ENCODE results near the gene TLE7.

TLE7 gene

DNA sequence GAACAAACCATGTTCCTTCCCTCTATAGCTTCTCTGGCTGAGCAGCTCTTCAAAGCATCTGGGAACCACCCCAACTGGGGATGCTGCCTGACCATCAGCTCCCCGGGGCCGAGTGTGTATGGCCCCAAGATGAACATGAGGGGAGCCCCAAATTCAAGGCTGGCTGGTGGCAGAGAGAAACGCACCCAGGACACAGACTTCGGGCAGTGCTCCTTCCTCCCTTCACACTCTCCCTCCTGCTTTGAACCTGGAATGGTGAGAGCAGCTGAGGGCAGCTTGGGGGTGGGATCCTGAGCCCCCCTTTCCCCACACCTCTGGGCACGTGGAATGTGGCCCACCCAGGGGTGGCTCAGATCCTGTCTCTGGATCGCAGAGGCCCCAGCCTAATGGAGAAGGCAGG lies 17.2 kb downstream of the TLE7 start (continued):
- TF ChIP-seq, protein P1, sequence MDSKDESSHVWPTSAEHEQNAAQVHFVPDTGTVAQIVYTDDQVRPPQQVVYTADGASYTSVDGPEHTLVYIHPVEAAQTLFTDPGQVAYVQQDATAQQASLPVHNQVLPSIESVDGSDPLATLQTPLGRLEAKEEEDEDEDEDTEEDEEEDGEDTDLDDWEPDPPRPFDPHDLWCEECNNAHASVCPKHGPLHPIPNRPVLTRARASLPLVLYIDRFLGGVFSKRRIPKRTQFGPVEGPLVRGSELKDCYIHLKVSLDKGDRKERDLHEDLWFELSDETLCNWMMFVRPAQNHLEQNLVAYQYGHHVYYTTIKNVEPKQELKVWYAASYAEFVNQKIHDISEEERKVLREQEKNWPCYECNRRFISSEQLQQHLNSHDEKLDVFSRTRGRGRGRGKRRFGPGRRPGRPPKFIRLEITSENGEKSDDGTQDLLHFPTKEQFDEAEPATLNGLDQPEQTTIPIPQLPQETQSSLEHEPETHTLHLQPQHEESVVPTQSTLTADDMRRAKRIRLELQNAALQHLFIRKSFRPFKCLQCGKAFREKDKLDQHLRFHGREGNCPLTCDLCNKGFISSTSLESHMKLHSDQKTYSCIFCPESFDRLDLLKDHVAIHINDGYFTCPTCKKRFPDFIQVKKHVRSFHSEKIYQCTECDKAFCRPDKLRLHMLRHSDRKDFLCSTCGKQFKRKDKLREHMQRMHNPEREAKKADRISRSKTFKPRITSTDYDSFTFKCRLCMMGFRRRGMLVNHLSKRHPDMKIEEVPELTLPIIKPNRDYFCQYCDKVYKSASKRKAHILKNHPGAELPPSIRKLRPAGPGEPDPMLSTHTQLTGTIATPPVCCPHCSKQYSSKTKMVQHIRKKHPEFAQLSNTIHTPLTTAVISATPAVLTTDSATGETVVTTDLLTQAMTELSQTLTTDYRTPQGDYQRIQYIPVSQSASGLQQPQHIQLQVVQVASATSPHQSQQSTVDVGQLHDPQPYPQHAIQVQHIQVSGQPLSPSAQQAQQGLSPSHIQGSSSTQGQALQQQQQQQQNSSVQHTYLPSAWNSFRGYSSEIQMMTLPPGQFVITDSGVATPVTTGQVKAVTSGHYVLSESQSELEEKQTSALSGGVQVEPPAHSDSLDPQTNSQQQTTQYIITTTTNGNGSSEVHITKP (tag by site-specific recombination; IDR thresholded peaks at IDR 0.05): no peak
- no peak for TF ChIP-seq ZNF248 (tag by site-specific recombination; IDR thresholded peaks at IDR 0.05)

DNA sequence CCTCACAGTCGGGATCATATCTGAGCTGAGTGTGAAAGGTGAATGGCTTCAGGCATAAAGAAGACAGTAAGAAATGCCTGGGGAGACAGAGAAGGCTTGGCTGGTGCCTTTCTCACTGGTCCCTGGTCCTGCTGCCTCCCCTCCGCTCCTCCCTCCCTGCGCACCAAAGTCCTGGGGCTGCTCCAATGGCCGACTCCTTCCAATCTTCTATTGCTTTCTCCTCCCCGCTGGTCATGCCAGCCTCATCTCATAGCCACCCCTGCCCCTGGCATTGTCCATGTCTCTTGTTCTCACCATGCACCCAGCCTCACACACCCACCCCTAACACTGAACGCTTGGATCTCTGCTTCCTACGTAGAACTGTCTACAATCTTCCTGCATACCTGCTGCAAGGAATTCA lies 18.0 kb downstream of the TLE7 start:
- no peak overlapping the region for H3K4me3 ChIP-seq (ENCODE audit: low read depth, low read length)
- ChIA-PET CTCF (interaction anchor here (0.7 to 11.6 kb wide), 3 partner anchors 12 to 188 kb away, joined by 3 to 77 read pairs (median 3); no protein-coding TSS in a partner anchor), POLR2A (no interaction called here)
- TF ChIP-seq ZNF239 (tag by site-specific recombination; IDR thresholded peaks at IDR 0.05): no peak
- no peak for TF ChIP-seq ZNF391 (tag by site-specific recombination; IDR thresholded peaks at IDR 0.05; ENCODE audit: borderline replicate concordance, low read depth)
- TF ChIP-seq ZNF155 (tag by site-specific recombination; IDR thresholded peaks at IDR 0.05): no peak
- no peak for TF ChIP-seq ZNF561 (tag by site-specific recombination; IDR thresholded peaks at IDR 0.05; ENCODE audit: borderline replicate concordance)
- no peak for TF ChIP-seq ZSCAN30 (tag by site-specific recombination; IDR thresholded peaks at IDR 0.05)
- TF ChIP-seq GLIS1 (tag by site-specific recombination; IDR thresholded peaks at IDR 0.05): no peak
- TF ChIP-seq ZNF785 (tag by site-specific recombination; IDR thresholded peaks at IDR 0.05): no peak
- TF ChIP-seq, protein P2, sequence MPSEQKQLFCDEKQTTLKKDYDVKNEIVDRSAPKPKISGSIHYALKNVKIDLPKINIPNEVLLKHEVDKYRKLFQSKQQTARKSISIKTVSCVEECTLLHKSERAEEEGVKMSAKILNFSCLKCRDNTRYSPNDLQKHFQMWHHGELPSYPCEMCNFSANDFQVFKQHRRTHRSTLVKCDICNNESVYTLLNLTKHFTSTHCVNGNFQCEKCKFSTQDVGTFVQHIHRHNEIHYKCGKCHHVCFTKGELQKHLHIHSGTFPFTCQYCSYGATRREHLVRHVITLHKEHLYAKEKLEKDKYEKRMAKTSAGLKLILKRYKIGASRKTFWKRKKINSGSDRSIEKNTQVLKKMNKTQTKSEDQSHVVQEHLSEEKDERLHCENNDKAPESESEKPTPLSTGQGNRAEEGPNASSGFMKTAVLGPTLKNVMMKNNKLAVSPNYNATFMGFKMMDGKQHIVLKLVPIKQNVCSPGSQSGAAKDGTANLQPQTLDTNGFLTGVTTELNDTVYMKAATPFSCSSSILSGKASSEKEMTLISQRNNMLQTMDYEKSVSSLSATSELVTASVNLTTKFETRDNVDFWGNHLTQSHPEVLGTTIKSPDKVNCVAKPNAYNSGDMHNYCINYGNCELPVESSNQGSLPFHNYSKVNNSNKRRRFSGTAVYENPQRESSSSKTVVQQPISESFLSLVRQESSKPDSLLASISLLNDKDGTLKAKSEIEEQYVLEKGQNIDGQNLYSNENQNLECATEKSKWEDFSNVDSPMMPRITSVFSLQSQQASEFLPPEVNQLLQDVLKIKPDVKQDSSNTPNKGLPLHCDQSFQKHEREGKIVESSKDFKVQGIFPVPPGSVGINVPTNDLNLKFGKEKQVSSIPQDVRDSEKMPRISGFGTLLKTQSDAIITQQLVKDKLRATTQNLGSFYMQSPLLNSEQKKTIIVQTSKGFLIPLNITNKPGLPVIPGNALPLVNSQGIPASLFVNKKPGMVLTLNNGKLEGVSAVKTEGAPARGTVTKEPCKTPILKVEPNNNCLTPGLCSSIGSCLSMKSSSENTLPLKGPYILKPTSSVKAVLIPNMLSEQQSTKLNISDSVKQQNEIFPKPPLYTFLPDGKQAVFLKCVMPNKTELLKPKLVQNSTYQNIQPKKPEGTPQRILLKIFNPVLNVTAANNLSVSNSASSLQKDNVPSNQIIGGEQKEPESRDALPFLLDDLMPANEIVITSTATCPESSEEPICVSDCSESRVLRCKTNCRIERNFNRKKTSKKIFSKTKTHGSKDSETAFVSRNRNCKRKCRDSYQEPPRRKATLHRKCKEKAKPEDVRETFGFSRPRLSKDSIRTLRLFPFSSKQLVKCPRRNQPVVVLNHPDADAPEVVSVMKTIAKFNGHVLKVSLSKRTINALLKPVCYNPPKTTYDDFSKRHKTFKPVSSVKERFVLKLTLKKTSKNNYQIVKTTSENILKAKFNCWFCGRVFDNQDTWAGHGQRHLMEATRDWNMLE (tag by site-specific recombination; conservative IDR thresholded peaks at IDR 0.05; ENCODE audit: low read depth): no peak
- TF ChIP-seq ZNF610 (tag by site-specific recombination; IDR thresholded peaks at IDR 0.05; ENCODE audit: borderline replicate concordance): no peak
- TF ChIP-seq ZNF791 (tag by site-specific recombination; IDR thresholded peaks at IDR 0.05): no peak
- TF ChIP-seq ZNF670 (tag by site-specific recombination; IDR thresholded peaks at IDR 0.05; ENCODE audit: low read depth): no peak
- TF ChIP-seq ZNF394 (tag by site-specific recombination; IDR thresholded peaks at IDR 0.05; ENCODE audit: borderline replicate concordance): no peak
- TF ChIP-seq ZNF792 (tag by site-specific recombination; IDR thresholded peaks at IDR 0.05): no peak
- TF ChIP-seq OSR2 (tag by site-specific recombination; IDR thresholded peaks at IDR 0.05): no peak
- TF ChIP-seq KLF9 (tag by site-specific recombination; IDR thresholded peaks at IDR 0.05; ENCODE audit: low read depth): no peak
- TF ChIP-seq ZNF76 (tag by site-specific recombination; IDR thresholded peaks at IDR 0.05; ENCODE audit: borderline replicate concordance, low read depth): no peak
- no peak for TF ChIP-seq ZNF23 (tag by site-specific recombination; IDR thresholded peaks at IDR 0.05; ENCODE audit: borderline replicate concordance)
- no peak for TF ChIP-seq ZNF211 (tag by site-specific recombination; IDR thresholded peaks at IDR 0.05; ENCODE audit: low read depth)
- no peaks in the 10 kb centered on the region for H3K36me3 ChIP-seq (ENCODE audit: control insufficient read depth in 2 of 2, insufficient read depth in 1 of 2, low read length in 2 of 2)
- no peaks in the 10 kb centered on the region for H3K4me1 ChIP-seq (ENCODE audit: control insufficient read depth, insufficient read depth, low read length)
- no peak overlapping the region for H3K27ac ChIP-seq (ENCODE audit: extremely low read depth, low read depth, low read length)
- no peaks in the 10 kb centered on the region for H3K9me3 ChIP-seq (ENCODE audit: control insufficient read depth, insufficient read depth, low read depth, low read length)

Data from HEK293 (cell line).